ENCODE data around the gene DLK2.
"Not testable (repeated sequence)": the region's sequence is repeated elsewhere in the genome, so short reads cannot be mapped to it uniquely, and the experiment has no call there.

DLK2 gene

DNA sequence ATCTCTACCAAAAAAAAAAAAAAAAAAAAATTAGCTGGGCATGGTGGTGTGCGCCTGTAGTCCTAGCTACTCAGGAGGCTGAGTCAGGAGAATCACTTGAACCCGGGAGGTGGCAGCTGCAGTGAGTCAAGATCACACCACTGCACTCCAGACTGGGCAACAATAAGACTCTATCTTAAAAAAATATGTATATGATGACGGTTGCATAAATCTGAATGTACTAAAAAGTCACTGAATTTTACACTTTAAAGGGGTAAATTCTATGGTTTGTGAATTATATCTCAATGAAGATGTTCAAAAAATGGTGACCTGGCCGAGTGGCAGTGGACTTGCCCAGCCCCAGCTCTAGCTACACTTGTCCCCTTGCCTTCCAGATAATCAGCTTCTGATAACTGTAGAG lies 38.4 kb downstream of the DLK2 start:
- no peak overlapping the region for H3K9ac ChIP-seq (ENCODE audit: low read depth, low read length)
- H3K9me3 ChIP-seq (ENCODE audit: insufficient read depth, low read depth, low read length): no peaks in the 10 kb centered on the region
- no peak overlapping the region for H3K4me3 ChIP-seq (ENCODE audit: low read length)
- no peak overlapping the region for H3K27ac ChIP-seq (ENCODE audit: low read length)
- no peaks in the 10 kb centered on the region for H3K4me1 ChIP-seq (ENCODE audit: insufficient read depth, low read length)
- H3K36me3 ChIP-seq (ENCODE audit: insufficient read depth, low read depth, low read length): no peaks in the 10 kb centered on the region
- peaks cover 16% of the 10 kb centered on the region for H3K27me3 ChIP-seq (ENCODE audit: insufficient read depth, low read length)

DNA sequence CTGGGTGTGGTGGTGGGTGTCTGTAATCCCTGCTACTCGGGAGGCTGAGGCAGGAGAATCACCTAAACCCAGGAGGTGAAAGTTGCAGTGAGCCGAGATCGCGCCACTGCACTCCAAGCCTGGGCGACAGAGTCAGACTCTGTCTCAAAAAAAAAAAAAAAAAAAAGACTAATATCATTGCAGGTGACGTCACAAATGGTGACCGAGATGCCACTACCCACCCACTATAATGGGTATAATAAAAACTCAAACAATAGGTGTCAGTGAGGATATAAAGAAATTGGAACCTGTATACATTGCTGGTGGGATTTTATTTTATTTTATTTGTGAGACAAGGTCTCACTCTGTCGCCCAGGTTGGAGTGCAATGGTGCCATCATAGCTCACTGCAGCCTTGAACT lies 40.1 kb downstream of the DLK2 start:
- not testable (repeated sequence) for H3K4me1 ChIP-seq (ENCODE audit: insufficient read depth, low read length); H3K4me3 ChIP-seq (ENCODE audit: low read length); H3K27ac ChIP-seq (ENCODE audit: low read length); H3K9me3 ChIP-seq (ENCODE audit: insufficient read depth, low read depth, low read length); H3K36me3 ChIP-seq (ENCODE audit: insufficient read depth, low read depth, low read length); H3K9ac ChIP-seq (ENCODE audit: low read depth, low read length)
- peaks cover 16% of the 10 kb centered on the region for H3K27me3 ChIP-seq (ENCODE audit: insufficient read depth, low read length)

DNA sequence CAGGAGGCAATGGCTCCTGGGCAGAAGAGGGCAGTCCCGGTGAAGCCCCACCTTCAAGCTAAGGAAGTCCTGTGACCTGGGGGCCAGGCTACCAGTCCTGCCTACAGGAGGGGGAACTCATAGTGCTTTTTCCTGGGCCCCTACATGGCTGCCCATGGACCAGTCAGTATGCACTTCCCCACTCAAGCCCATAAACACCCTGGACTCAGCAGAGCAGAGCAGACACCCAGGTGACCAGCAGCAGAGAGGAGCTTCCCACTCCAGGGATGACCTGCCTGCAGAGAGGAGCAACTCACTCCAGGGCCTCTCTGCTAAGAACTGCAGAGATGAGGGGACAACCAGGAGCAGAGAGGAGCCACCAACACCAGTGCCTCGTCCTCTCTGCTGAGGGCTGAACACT lies 42.3 kb downstream of the DLK2 start:
- Histone ChIP-seq H3K27me3 (ENCODE audit: insufficient read depth, low read length) (peaks cover 9% of the 10 kb centered on the region), H3K4me3 (ENCODE audit: low read length) (no peak overlapping the region), H3K9me3 (ENCODE audit: insufficient read depth, low read depth, low read length) (no peaks in the 10 kb centered on the region), H3K4me1 (ENCODE audit: insufficient read depth, low read length) (no peaks in the 10 kb centered on the region), H3K27ac (ENCODE audit: low read length) (no peak overlapping the region), H3K36me3 (ENCODE audit: insufficient read depth, low read depth, low read length) (no peaks in the 10 kb centered on the region), H3K9ac (ENCODE audit: low read depth, low read length) (no peak overlapping the region)

DNA sequence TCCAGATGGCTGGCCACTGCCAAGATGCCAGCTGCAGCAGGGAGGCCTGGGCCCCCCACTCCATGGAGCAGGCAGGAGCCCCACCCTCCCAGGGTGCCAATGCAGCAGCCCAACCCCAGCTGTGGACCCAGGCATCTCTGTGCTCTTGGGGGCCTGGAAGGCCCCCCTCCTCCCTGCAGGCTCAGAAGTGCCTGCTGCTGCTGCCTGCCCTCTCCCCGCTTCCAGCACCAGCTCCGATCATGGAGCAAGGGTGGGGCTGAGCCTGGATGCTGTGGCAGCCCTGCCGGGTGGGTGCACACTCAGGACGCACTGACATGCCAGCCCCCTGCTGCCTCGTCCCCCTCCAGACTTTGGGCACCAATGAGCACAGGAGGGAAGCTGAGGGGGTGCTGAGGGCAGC lies 42.8 kb downstream of the DLK2 start:
- Histone ChIP-seq H3K4me3 (ENCODE audit: low read length) (no peak overlapping the region), H3K9me3 (ENCODE audit: insufficient read depth, low read depth, low read length) (no peaks in the 10 kb centered on the region), H3K4me1 (ENCODE audit: insufficient read depth, low read length) (no peaks in the 10 kb centered on the region), H3K27ac (ENCODE audit: low read length) (no peak overlapping the region), H3K27me3 (ENCODE audit: insufficient read depth, low read length) (peaks cover 4% of the 10 kb centered on the region), H3K36me3 (ENCODE audit: insufficient read depth, low read depth, low read length) (no peaks in the 10 kb centered on the region), H3K9ac (ENCODE audit: low read depth, low read length) (no peak overlapping the region)

DNA sequence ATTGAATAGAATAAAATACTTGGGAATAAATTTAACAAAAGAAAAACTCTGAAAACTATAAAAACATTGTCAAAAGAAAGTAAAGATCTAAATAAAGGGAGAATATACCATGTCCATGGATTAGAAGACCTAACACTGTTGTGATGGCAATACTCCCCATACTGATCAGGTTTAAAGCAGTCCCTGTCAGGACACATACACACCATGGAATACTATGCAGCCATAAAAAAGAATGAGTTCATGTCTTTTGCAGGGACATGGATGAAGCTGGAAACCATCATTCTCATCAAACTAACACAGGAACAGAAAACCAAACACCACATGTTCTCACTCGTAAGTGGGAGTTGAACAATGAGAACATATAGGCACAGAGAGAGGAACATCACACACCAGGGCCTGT lies 44.6 kb downstream of the DLK2 start:
- not testable (repeated sequence) for H3K4me1 ChIP-seq (ENCODE audit: insufficient read depth, low read length); H3K27me3 ChIP-seq (ENCODE audit: insufficient read depth, low read length); H3K9me3 ChIP-seq (ENCODE audit: insufficient read depth, low read depth, low read length); H3K27ac ChIP-seq (ENCODE audit: low read length); H3K9ac ChIP-seq (ENCODE audit: low read depth, low read length); H3K36me3 ChIP-seq (ENCODE audit: insufficient read depth, low read depth, low read length); H3K4me3 ChIP-seq (ENCODE audit: low read length)

DNA sequence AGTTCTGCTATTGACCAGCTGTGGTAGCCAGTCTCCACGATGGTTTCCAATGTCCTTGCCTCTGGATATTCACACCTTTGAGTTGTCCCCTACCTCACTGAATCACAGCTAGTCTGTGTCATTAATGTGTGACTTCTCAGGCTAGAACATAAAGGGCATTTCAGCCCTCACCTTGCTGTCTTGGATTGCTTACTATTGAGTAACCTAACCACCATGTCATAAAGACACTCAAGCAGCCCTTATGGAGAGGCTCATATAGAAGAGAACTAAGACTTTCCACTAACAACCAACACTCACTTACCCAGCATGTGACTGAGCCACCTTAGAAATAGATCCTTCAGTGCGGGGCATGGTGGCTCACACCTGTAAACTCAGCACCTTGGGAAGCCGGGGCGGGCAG lies 47.1 kb downstream of the DLK2 start:
- H3K4me3 ChIP-seq (ENCODE audit: low read length): no peak overlapping the region
- no peaks in the 10 kb centered on the region for H3K9me3 ChIP-seq (ENCODE audit: insufficient read depth, low read depth, low read length)
- H3K4me1 ChIP-seq (ENCODE audit: insufficient read depth, low read length): no peaks in the 10 kb centered on the region
- no peak overlapping the region for H3K9ac ChIP-seq (ENCODE audit: low read depth, low read length)
- no peak overlapping the region for H3K27ac ChIP-seq (ENCODE audit: low read length)
- H3K27me3 ChIP-seq (ENCODE audit: insufficient read depth, low read length): peaks cover 11% of the 10 kb centered on the region
- H3K36me3 ChIP-seq (ENCODE audit: insufficient read depth, low read depth, low read length): no peaks in the 10 kb centered on the region

DNA sequence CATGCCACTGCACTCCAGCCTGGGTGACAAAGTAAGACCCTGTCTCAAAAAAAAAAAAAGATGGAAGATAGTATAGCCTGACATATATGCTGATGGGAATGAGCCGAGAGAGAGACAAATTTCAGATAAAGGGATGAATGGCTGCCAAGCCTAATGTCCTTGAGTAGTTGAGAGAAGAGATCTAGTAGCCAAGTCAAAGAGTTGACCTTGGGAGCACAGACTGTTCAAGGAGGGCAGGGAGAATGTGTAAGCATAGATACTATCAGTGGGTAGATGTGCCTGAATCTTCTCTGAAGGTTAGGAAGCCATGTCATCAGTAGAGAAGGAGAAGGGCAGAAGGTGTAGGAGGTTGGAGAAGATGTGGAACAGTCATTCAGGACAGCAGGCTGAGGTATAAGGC lies 48.1 kb downstream of the DLK2 start:
- Histone ChIP-seq H3K27me3 (ENCODE audit: insufficient read depth, low read length) (peaks cover 11% of the 10 kb centered on the region), H3K27ac (ENCODE audit: low read length) (no peak overlapping the region), H3K36me3 (ENCODE audit: insufficient read depth, low read depth, low read length) (no peaks in the 10 kb centered on the region), H3K9me3 (ENCODE audit: insufficient read depth, low read depth, low read length) (no peaks in the 10 kb centered on the region), H3K4me1 (ENCODE audit: insufficient read depth, low read length) (no peaks in the 10 kb centered on the region), H3K9ac (ENCODE audit: low read depth, low read length) (no peak overlapping the region), H3K4me3 (ENCODE audit: low read length) (no peak overlapping the region)

DNA sequence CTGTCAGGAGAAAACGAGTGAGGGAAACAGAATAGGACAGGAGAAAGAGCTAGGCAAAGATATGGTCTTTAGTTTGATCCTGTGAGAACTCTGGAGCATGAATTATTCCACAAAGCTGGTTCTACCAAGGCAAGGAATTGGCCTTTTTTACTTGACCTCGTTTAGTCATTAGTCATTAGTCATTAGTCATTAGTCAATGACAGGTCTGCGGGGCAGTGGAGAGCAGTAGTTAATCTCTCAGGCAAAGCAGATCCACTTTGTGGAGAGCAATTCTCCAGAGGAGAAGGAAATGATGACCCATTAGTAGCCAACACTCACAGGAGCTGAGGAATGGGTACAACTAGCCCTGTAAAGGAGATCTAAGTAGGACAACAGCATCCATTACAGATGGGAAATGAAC lies 50.0 kb downstream of the DLK2 start:
- Histone ChIP-seq H3K4me1 (ENCODE audit: insufficient read depth, low read length) (no peaks in the 10 kb centered on the region), H3K36me3 (ENCODE audit: insufficient read depth, low read depth, low read length) (no peaks in the 10 kb centered on the region), H3K4me3 (ENCODE audit: low read length) (no peak overlapping the region), H3K27ac (ENCODE audit: low read length) (no peak overlapping the region), H3K9me3 (ENCODE audit: insufficient read depth, low read depth, low read length) (no peaks in the 10 kb centered on the region), H3K9ac (ENCODE audit: low read depth, low read length) (no peak overlapping the region), H3K27me3 (ENCODE audit: insufficient read depth, low read length) (peaks cover 11% of the 10 kb centered on the region)

DNA sequence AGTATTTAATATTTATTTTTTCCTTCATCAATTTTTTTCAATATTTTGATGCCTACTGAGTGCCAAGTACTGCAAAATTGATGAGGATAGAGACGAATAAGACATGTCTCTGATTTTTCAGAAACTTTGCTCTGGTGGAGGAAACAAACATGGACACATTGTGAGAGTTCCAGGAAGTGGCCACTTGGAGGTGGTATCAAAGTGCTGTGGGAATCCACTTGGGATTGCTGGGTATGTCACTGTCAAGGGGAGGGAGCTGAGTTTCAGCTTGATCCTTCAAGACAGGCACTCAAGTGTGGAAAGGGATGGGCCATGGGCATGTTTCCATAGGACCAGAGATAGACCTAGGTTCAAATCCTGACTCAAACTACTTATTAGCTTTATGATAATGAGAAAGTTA lies 52.5 kb downstream of the DLK2 start:
- Histone ChIP-seq H3K4me3 (ENCODE audit: low read length) (no peak overlapping the region), H3K36me3 (ENCODE audit: insufficient read depth, low read depth, low read length) (no peaks in the 10 kb centered on the region), H3K27me3 (ENCODE audit: insufficient read depth, low read length) (peaks cover 11% of the 10 kb centered on the region), H3K9ac (ENCODE audit: low read depth, low read length) (no peak overlapping the region), H3K9me3 (ENCODE audit: insufficient read depth, low read depth, low read length) (no peaks in the 10 kb centered on the region), H3K27ac (ENCODE audit: low read length) (no peak overlapping the region), H3K4me1 (ENCODE audit: insufficient read depth, low read length) (no peaks in the 10 kb centered on the region)

DNA sequence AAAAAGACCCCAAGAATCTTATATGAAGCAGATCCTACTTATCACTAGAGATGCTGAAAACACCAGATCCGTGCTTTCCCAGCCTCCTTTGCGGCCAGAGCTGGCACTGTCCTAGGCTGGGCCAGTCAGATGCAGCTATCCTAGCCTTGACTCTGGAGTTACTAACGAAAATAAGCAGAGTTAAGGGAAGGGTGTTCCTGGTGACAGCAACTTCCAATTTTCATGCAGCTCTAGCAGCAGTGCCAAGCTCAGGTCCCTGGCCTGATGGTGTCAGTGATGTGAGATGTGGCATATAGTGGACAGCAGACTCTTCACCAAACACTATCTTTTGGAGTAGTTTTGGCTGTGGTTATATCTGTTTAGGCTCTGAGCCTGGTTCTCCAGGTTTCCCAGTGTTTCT lies 53.6 kb downstream of the DLK2 start:
- Histone ChIP-seq H3K27me3 (ENCODE audit: insufficient read depth, low read length) (peaks cover 11% of the 10 kb centered on the region), H3K9me3 (ENCODE audit: insufficient read depth, low read depth, low read length) (no peaks in the 10 kb centered on the region), H3K9ac (ENCODE audit: low read depth, low read length) (no peak overlapping the region), H3K27ac (ENCODE audit: low read length) (no peak overlapping the region), H3K36me3 (ENCODE audit: insufficient read depth, low read depth, low read length) (no peaks in the 10 kb centered on the region), H3K4me1 (ENCODE audit: insufficient read depth, low read length) (no peaks in the 10 kb centered on the region), H3K4me3 (ENCODE audit: low read length) (no peak overlapping the region)

All from iPS-20b (cell line).